ENCODE measurements around the gene ZFYVE19.
A peak's percentile ranks its signal among the peaks of the same experiment; 100 is the strongest.

The ZFYVE19 gene

GRCh38 chr15:40775740-40776536 lies 31.0 kb upstream of the ZFYVE19 start:
- DNase-seq, result no peak

GRCh38 chr15:40776537-40777141 lies 30.2 kb upstream of the ZFYVE19 start:
- peak; percentile 51 for DNase-seq

GRCh38 chr15:40782609-40783227 lies 24.2 kb upstream of the ZFYVE19 start:
- DNase-seq, result peak; percentile 75

GRCh38 chr15:40785164-40785563 lies 21.7 kb upstream of the ZFYVE19 start:
- no peak for DNase-seq

GRCh38 chr15:40785814-40786213 lies 21.1 kb upstream of the ZFYVE19 start:
- DNase-seq, result no peak

- peak; percentile 40 for DNase-seq
These were observed 19.5 kb upstream of the ZFYVE19 start for GRCh38 chr15:40787344-40787841.

GRCh38 chr15:40787991-40788390 lies 18.9 kb upstream of the ZFYVE19 start:
- no peak for DNase-seq

GRCh38 chr15:40789119-40789518 lies 17.8 kb upstream of the ZFYVE19 start:
- no peak for DNase-seq

- no peak for DNase-seq
These were observed 16.9 kb upstream of the ZFYVE19 start for GRCh38 chr15:40789999-40790398.

- no peak for DNase-seq
These were observed 16.2 kb upstream of the ZFYVE19 start for GRCh38 chr15:40790718-40791117.

GRCh38 chr15:40792394-40792793 lies 14.5 kb upstream of the ZFYVE19 start:
- no peak for DNase-seq

- DNase-seq, result peak; percentile 72
These were observed 13.5 kb upstream of the ZFYVE19 start for GRCh38 chr15:40793216-40793989.

GRCh38 chr15:40796041-40796440 lies 10.8 kb upstream of the ZFYVE19 start:
- DNase-seq, result no peak

- no peak for DNase-seq
These were observed 10.4 kb upstream of the ZFYVE19 start for GRCh38 chr15:40796512-40796911.

- DNase-seq, result no peak
These were observed 7.4 kb upstream of the ZFYVE19 start for GRCh38 chr15:40799523-40799922.

GRCh38 chr15:40803076-40803475 lies 3.8 kb upstream of the ZFYVE19 start:
- DNase-seq, result no peak

GRCh38 chr15:40803688-40804087 lies 3.2 kb upstream of the ZFYVE19 start:
- no peak for DNase-seq

GRCh38 chr15:40806672-40807027 lies 239 bp upstream of the ZFYVE19 start:
- DNase-seq, result no peak

GRCh38 chr15:40807888-40808461 lies 1.1 kb downstream of the ZFYVE19 start:
- no peak for DNase-seq

- DNase-seq, result no peak
These were observed 2.1 kb downstream of the ZFYVE19 start for GRCh38 chr15:40808861-40809450.

- DNase-seq, result no peak
These were observed 6.0 kb downstream of the ZFYVE19 start for GRCh38 chr15:40812721-40813425.
